ENCODE data around the gene SORCS2. TPM values are rescaled to one million over a fixed set of nuclear protein-coding genes. Genes with fewer than 3 reads are reported as not detected.
A peak's percentile ranks its signal among the peaks of the same experiment; 100 is the strongest.

The SORCS2 gene
- total RNA-seq, 2 donors from 2014 or later: 0.21 to 0.92 TPM

- intact Hi-C loops (cut with DNase I, micrococcal nuclease): loop anchor here in 1 of 2 donors (10.0 kb wide), 1 partner anchor 519 kb away; the partner anchor contains the start of gene SORCS2
- DNase-seq (no peak), ATAC-seq (no peak)
Measured at GRCh38 chr4:7713757-7714156, 521.4 kb downstream of the SORCS2 start.

DNA sequence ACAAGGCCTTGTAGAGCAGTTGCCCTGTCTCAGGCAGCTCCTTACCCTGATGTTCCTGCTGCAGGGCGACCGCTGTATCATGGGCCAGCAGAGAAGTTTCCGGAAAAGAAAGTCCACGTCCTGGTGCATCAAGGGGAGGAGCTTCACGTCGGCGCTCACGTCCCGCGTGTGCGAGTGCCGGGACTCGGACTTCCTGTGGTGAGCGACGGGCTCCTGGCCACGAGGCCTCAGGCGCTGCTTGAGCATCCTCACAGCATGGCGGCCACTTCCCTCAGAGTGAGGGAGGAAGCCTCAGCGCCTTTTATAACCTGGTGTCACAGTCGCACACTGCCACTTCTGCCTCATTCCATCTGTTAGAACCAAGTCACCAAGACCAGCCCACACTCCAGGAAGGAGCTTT, 521.8 kb downstream of the SORCS2 start:
- intact Hi-C loops (cut with DNase I, micrococcal nuclease): loop anchor here in 1 of 2 donors (10.0 kb wide), 1 partner anchor 519 kb away; the partner anchor contains the start of gene SORCS2
- ATAC-seq (no peak), DNase-seq (no peak)

DNA sequence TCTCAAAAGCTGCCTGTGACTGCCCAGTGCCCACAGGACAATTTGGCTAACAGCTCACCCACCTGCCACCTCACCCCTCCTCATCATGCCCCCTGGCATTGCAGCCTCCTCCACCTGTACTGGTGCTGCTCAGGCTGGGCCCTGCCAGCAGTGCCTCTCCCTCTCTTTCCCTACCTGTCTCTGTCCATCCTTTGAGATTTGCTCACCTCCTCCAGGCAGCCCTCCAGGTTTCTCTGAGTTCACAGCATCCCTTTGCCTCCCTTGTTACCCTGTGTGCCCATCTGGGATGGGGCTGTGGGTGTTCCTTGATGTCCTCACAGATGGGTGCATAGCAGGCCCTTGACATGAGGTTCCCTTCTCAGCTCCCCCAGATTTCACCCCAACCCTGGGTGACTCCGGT, 522.4 kb downstream of the SORCS2 start:
- intact Hi-C loops (cut with DNase I, micrococcal nuclease): loop anchor here in 1 of 2 donors (10.0 kb wide), 1 partner anchor 520 kb away; the partner anchor contains the start of gene SORCS2
- no peak for ATAC-seq
- DNase-seq: no peak

- intact Hi-C loops (cut with DNase I, micrococcal nuclease): loop anchor here in 1 of 2 donors (10.0 kb wide), 1 partner anchor 521 kb away; the partner anchor contains the start of gene SORCS2
- no peak for DNase-seq
- no peak for ATAC-seq
Measured at GRCh38 chr4:7715271-7716009, 523.1 kb downstream of the SORCS2 start.

- ATAC-seq (no peak), DNase-seq (no peak)
- intact Hi-C loops (cut with DNase I, micrococcal nuclease): loop anchor here in 1 of 2 donors (10.0 kb wide), 1 partner anchor 521 kb away; the partner anchor contains the start of gene SORCS2
Measured at GRCh38 chr4:7716010-7716721, 523.8 kb downstream of the SORCS2 start.

GRCh38 chr4:7717161-7717560, 524.8 kb downstream of the SORCS2 start:
- intact Hi-C loops (cut with DNase I, micrococcal nuclease): loop anchor here in 1 of 2 donors (10.0 kb wide), 1 partner anchor 522 kb away; the partner anchor contains the start of gene SORCS2
- DNase-seq (no peak), ATAC-seq (no peak)

DNA sequence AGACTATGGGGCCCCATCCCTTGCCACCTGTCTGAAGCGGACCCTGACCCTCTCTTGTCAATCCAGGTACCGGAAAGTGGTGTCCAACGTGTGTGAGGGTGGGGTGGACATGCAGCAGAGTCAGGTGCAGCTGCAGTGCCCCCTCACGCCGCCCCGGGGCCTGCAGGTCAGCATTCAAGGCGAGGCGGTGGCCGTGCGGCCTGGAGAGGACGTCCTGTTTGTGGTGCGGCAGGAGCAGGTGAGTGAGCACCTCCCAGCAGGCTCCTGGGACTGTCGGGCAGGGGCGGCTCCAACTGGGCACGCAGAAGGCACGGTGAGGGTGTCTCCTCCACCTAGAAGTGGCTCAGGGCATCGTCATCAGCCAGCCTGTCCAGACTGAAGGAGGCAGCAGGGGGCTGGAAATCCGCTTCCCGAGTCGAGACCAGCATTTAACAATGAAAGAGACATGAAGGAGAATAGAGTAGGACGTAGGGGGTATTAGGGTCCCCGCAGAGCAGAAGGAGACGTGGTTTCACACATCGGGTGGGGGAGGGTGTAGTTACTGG, 525.7 kb downstream of the SORCS2 start:
- intact Hi-C loops (cut with DNase I, micrococcal nuclease): loop anchor here in 1 of 2 donors (10.0 kb wide), 1 partner anchor 523 kb away; the partner anchor contains the start of gene SORCS2
- no peak for ATAC-seq

DNA sequence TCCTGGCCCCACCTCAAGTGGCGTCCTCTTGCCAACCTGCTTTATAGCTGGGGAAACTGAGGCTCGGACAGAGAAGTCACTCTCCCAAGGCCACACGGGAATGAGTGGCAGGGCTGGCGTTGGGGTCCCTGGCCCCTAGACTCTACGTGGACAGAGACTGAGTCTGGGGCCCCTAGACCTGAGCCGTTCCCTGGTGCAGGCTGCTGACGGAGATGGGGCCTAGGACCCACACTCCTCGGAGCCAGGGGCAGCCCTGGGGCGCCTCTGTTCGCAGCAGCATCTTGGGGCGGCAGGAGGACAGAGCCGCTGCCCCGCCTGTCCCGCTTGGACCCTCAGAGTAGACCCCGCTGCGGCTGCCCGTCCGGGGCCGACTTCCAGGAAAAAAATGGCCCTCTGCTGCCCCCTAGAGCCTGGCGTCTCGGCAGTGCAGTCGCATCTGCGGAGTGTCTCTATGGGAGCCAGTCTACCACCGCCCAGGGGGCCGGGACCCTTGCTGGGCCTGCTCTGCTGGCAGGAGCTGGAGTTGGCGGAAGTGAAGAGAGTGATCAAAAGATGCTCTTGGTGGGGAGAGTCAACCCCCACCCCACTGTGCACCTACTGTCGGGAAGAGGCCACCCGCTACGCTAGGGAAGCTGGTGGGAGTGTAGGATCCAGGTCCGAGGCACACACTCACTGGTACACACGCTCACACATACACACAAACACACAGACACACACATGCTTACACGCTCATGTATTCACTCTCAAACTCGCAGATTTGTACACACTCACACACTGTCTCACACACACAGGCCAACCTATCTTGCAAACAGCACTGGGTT, 527.2 kb downstream of the SORCS2 start:
- intact Hi-C loops (cut with DNase I, micrococcal nuclease): loop anchor here in 1 of 2 donors (10.0 kb wide), 1 partner anchor 525 kb away; the partner anchor contains the start of gene SORCS2
- ATAC-seq (peak; percentile 55), DNase-seq (peak in 1 of 2 donors; percentile 65)

More for the DNA sequence above, 525.7 kb downstream of the SORCS2 start:
- no peak for DNase-seq

- ATAC-seq: no peak
- intact Hi-C loops (cut with DNase I, micrococcal nuclease): no loop called here
- DNase-seq: no peak
Measured at GRCh38 chr4:7721984-7722551, 529.7 kb downstream of the SORCS2 start.

GRCh38 chr4:7722766-7723387, 530.5 kb downstream of the SORCS2 start:
- DNase-seq: no peak
- ATAC-seq: no peak
- intact Hi-C loops (cut with DNase I, micrococcal nuclease): no loop called here

DNA sequence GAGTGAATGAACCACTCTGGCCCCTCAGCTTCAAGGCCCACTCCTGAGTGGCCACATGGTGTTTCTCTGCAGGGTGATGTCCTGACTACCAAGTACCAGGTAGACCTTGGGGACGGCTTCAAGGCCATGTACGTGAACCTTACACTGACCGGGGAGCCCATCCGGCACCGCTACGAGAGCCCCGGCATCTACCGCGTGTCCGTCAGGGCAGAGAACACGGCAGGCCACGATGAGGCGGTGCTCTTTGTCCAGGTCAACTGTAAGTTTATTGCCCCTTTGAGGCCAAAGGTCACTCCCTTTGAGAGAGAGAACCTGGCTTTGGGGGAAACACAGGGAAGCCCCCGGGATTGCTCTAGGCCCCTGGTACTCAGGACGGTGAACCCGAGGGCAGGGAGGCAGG, 531.3 kb downstream of the SORCS2 start:
- intact Hi-C loops (cut with DNase I, micrococcal nuclease): no loop called here
- no peak for ATAC-seq

GRCh38 chr4:7725951-7726350, 533.6 kb downstream of the SORCS2 start:
- intact Hi-C loops (cut with DNase I, micrococcal nuclease): no loop called here
- DNase-seq: no peak
- ATAC-seq: no peak

More for the DNA sequence above, 531.3 kb downstream of the SORCS2 start:
- no peak for DNase-seq

GRCh38 chr4:7726665-7727413, 534.5 kb downstream of the SORCS2 start:
- ATAC-seq (no peak), DNase-seq (no peak)
- intact Hi-C loops (cut with DNase I, micrococcal nuclease): no loop called here

GRCh38 chr4:7727749-7728148, 535.4 kb downstream of the SORCS2 start:
- ATAC-seq (no peak), DNase-seq (no peak)
- intact Hi-C loops (cut with DNase I, micrococcal nuclease): no loop called here

DNA sequence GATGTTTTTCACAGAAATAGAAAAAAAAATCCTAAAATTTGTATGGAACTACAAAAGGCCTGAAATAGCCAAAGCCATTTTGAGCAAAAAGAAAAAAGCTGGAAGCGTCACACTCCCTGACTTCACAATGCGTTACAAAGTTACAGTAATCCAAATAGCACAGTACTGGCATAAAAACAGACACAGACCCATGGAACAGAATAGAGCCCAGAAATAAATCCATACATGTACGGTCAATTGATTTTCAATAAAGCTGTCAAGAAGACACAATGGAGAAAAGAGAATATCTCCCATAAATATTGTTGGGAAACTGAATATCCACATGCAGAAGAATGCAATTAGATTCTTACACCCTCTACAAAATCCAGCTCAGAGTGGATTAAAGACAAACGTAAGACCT, 539.1 kb downstream of the SORCS2 start:
- ATAC-seq (no peak), DNase-seq (no peak)
- intact Hi-C loops (cut with DNase I, micrococcal nuclease): no loop called here

- DNase-seq (no peak), ATAC-seq (no peak)
- intact Hi-C loops (cut with DNase I, micrococcal nuclease): no loop called here
Measured at GRCh38 chr4:7732263-7732662, 539.9 kb downstream of the SORCS2 start.

DNA sequence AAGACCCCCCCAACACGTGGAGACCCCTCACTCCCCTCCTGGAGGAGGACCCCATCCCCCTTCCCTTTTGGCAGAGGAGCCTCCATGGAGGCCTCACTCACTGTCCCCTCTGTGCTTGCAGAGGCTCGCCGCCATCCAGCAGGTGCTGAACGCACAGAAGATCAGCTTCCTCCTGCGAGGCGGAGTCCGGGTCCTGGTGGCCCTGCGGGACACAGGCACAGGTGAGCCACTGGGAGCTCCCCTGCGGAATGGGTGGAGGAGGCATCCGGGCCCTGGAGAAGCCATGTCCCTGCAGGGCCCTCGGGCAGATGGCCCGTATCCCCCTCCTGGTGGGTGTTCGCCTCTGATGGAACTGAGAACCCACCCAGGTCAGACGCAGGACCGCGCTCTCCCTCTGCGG, 540.9 kb downstream of the SORCS2 start:
- intact Hi-C loops (cut with DNase I, micrococcal nuclease): no loop called here
- ATAC-seq (no peak), DNase-seq (no peak)

Data from left colon (tissue), 2 donors.